PC-3 (cell line): Measurements from ENCODE around the gene DDX42. TPM values are rescaled to one million over a fixed set of nuclear protein-coding genes. Genes with fewer than 3 reads are reported as not detected.
A peak's percentile ranks its signal among the peaks of the same experiment; 100 is the strongest.

Source experiments
- ATAC-seq: fragments of 200-7000 bp; cut with Tn5 transposase; 2 replicates; pipeline ENCODE4 v1.9.1; 2020; ENCODE audit warnings: mild to moderate bottlenecking, moderate library complexity
- BruUV-seq: library from RNA; stranded (reverse); fragments of 400-500 nt; replicated peaks from 2 replicates; lab custom pipeline; 2021; lab: Mats Ljungman, UMichigan
- CTCF ChIA-PET: fragments of 300-600 bp; sonication (Branson Sonifier 250); formaldehyde crosslinking; loops from one replicate; lab custom pipeline; 2022; ENCODE audit warnings: antibody characterized with exemption; lab: Charles Lee
- POLR2A ChIA-PET: fragments of 300-600 bp; sonication (Branson Sonifier 250); formaldehyde crosslinking; loops from one replicate; lab custom pipeline; 2022; ENCODE audit warnings: antibody characterized with exemption; ENCODE audit not compliant: unreplicated experiment; lab: Charles Lee
- DNase-seq: peaks from one replicate; pipeline ENCODE4 v3.0.0-alpha.2; 2015
- H2AFZ ChIP-seq: fragments of 300-600 bp; sonication (generic); 2 replicates; pipeline ENCODE4 v1.6.0; 2016; ENCODE audit warnings: antibody characterized with exemption, low read length
- H3F3A ChIP-seq: fragments of 300-600 bp; sonication (generic); one replicate; pipeline ENCODE4 v1.6.0; 2017; ENCODE audit warnings: antibody characterized with exemption, low read length, control low read depth, mild to moderate bottlenecking; ENCODE audit not compliant: unreplicated experiment
- H3K27ac ChIP-seq: fragments of 300-600 bp; sonication (generic); 2 replicates; pipeline ENCODE4 v1.5.1; 2016; ENCODE audit warnings: mild to moderate bottlenecking, low read length
- H3K27me3 ChIP-seq: fragments of 300-600 bp; sonication (generic); 2 replicates; pipeline ENCODE4 v1.6.1; 2016; ENCODE audit warnings: low read length, mixed read lengths
- H3K36me3 ChIP-seq: fragments of 300-600 bp; sonication (generic); 2 replicates; pipeline ENCODE4 v1.6.1; 2016; ENCODE audit warnings: low read depth, mixed run types, low read length, mixed read lengths
- H3K4me1 ChIP-seq: fragments of 300-600 bp; sonication (generic); 2 replicates; pipeline ENCODE4 v1.5.1; 2016; ENCODE audit warnings: low read length; ENCODE audit not compliant: insufficient read depth
- H3K4me2 ChIP-seq: fragments of 300-600 bp; sonication (generic); 2 replicates; pipeline ENCODE4 v1.6.0; 2016; ENCODE audit warnings: low read length
- H3K4me3 ChIP-seq: fragments of 300-600 bp; sonication (generic); 2 replicates; pipeline ENCODE4 v1.5.1; 2016; ENCODE audit warnings: mild to moderate bottlenecking, low read length, mixed read lengths
- H3K79me2 ChIP-seq: fragments of 300-600 bp; sonication (generic); 2 replicates; pipeline ENCODE4 v1.6.1; 2017; ENCODE audit warnings: low read length, mixed read lengths
- H3K9ac ChIP-seq: fragments of 300-600 bp; sonication (generic); 2 replicates; pipeline ENCODE4 v1.6.0; 2016; ENCODE audit warnings: mild to moderate bottlenecking, low read length
- H3K9me2 ChIP-seq: fragments of 300-600 bp; sonication (generic); replicated peaks from 2 replicates; pipeline ENCODE4 v1.6.1; 2016; ENCODE audit warnings: mixed run types, low read length, mixed read lengths
- H3K9me3 ChIP-seq: fragments of 300-600 bp; sonication (generic); 2 replicates; pipeline ENCODE4 v1.6.1; 2016; ENCODE audit warnings: low read length, mixed read lengths
- H4K20me1 ChIP-seq: fragments of 300-600 bp; sonication (generic); 2 replicates; pipeline ENCODE4 v1.6.1; 2016; ENCODE audit warnings: low read length, mixed read lengths
- EZH2 ChIP-seq: fragments of 300-600 bp; sonication (generic); IDR thresholded peaks from one replicate; pipeline ENCODE4 v1.6.1; 2017; ENCODE audit warnings: antibody characterized with exemption, mild to moderate bottlenecking, low read length; ENCODE audit not compliant: unreplicated experiment
- EZH2phosphoT487 ChIP-seq: fragments of 300-600 bp; sonication (generic); IDR thresholded peaks from 2 replicates; pipeline ENCODE4 v1.6.1; 2018; ENCODE audit warnings: mild to moderate bottlenecking, antibody characterized with exemption, low read length, borderline replicate concordance
- intact Hi-C: fragments of 100-400 bp; cut with micrococcal nuclease; formaldehyde crosslinking; loops from 2 replicates; pipeline ENCODE4 v1.9.0; 2023
- total RNA-seq: library from RNA; depleted of rRNA; stranded (reverse); fragments of >200 nt; gene quantifications from 2 replicates; pipeline ENCODE4 v1.2.3, GENCODE V29; 2014
- TF ChIP-seq, protein P1 (sequence below): fragments of 300-600 bp; sonication (generic); conservative IDR thresholded peaks from 2 replicates; pipeline ENCODE4 v1.5.1; 2017; ENCODE audit warnings: antibody characterized with exemption, low read depth, mild to moderate bottlenecking, low read length

The DDX42 gene
- total RNA-seq, 1 experiment from 2014 or later, result 72.4 TPM

DNA sequence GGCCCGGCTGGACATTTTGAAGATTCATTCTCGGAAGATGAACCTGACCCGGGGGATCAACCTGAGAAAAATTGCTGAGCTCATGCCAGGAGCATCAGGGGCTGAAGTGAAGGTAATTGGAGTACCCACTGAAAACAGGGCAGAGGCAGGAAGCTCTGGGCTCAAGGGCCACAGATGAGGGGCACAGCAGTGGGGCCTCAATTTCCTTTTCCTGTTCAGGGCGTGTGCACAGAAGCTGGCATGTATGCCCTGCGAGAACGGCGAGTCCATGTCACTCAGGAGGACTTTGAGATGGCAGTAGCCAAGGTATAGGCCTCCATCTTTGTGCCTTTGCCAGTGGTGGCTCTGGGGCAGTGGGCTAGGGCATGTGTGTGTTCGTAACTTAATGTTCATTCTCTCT is 57.5 kb downstream of the DDX42 start:
- no peak for ATAC-seq
- H3F3A ChIP-seq, result no peaks in the 10 kb centered on the region
- peaks cover 13% of the 10 kb centered on the region for H3K4me1 ChIP-seq
- H3K27ac ChIP-seq, result no peak overlapping the region
- no peak overlapping the region for H2AFZ ChIP-seq
- H4K20me1 ChIP-seq, result peaks cover 23% of the 10 kb centered on the region
- no TSS peak for BruUV-seq
- H3K27me3 ChIP-seq, result no peaks in the 10 kb centered on the region
- no peak overlapping the region for H3K4me3 ChIP-seq
- H3K9me2 ChIP-seq, result no peaks in the 10 kb centered on the region
- peaks cover 35% of the 10 kb centered on the region for H3K79me2 ChIP-seq
- no peak for DNase-seq
- TF ChIP-seq, protein P1, sequence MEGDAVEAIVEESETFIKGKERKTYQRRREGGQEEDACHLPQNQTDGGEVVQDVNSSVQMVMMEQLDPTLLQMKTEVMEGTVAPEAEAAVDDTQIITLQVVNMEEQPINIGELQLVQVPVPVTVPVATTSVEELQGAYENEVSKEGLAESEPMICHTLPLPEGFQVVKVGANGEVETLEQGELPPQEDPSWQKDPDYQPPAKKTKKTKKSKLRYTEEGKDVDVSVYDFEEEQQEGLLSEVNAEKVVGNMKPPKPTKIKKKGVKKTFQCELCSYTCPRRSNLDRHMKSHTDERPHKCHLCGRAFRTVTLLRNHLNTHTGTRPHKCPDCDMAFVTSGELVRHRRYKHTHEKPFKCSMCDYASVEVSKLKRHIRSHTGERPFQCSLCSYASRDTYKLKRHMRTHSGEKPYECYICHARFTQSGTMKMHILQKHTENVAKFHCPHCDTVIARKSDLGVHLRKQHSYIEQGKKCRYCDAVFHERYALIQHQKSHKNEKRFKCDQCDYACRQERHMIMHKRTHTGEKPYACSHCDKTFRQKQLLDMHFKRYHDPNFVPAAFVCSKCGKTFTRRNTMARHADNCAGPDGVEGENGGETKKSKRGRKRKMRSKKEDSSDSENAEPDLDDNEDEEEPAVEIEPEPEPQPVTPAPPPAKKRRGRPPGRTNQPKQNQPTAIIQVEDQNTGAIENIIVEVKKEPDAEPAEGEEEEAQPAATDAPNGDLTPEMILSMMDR, result no peak
- TF ChIP-seq EZH2 (no peak), EZH2phosphoT487 (no peak)
- POLR2A ChIA-PET, result interaction anchor here (0.7 kb wide), 1 partner anchor 34 kb away, joined by 5 read pairs; no protein-coding TSS in a partner anchor
- intact Hi-C loops, result no loop called here
- H3K9me3 ChIP-seq, result no peaks in the 10 kb centered on the region
- H3K9ac ChIP-seq, result no peak overlapping the region
- CTCF ChIA-PET, result no interaction called here
- peaks cover 73% of the 10 kb centered on the region for H3K36me3 ChIP-seq
- no peak overlapping the region for H3K4me2 ChIP-seq

DNA sequence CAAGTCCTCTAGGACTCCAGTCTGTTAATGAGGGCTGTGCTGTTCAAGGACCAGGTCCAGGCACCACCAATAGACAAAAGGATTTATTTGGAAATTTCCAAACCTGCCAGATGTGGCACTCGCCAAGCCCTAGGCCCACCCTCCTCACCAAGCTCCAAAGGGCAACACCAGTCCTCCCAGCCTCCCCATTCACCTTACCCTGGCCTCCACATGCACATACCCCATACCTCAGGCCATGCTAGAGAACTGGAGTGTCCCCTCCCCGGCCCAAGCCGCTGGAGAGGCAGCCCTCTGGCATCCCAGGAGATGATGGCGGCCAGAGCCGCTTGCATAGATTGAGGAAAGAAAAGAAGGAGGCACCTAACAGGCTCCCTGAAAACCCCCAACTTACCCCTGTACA is 58.0 kb downstream of the DDX42 start:
- Histone ChIP-seq H3K4me2 (no peak overlapping the region), H3K27me3 (no peaks in the 10 kb centered on the region), H3K4me1 (peaks cover 13% of the 10 kb centered on the region), H3K27ac (no peak overlapping the region), H3K36me3 (peaks cover 78% of the 10 kb centered on the region), H2AFZ (no peak overlapping the region), H3K4me3 (no peak overlapping the region), H3K9ac (no peak overlapping the region), H4K20me1 (peaks cover 23% of the 10 kb centered on the region), H3K9me3 (no peaks in the 10 kb centered on the region), H3K79me2 (peaks cover 37% of the 10 kb centered on the region), H3F3A (no peaks in the 10 kb centered on the region), H3K9me2 (no peaks in the 10 kb centered on the region)
- CTCF ChIA-PET, result no interaction called here
- no peak for ATAC-seq
- POLR2A ChIA-PET, result interaction anchor here (0.7 kb wide), 1 partner anchor 34 kb away, joined by 5 read pairs; no protein-coding TSS in a partner anchor
- BruUV-seq, result no TSS peak
- no peak for DNase-seq
- intact Hi-C loops, result no loop called here
- no peak for TF ChIP-seq EZH2
- TF ChIP-seq, protein P1, result no peak
- TF ChIP-seq EZH2phosphoT487, result no peak

DNA sequence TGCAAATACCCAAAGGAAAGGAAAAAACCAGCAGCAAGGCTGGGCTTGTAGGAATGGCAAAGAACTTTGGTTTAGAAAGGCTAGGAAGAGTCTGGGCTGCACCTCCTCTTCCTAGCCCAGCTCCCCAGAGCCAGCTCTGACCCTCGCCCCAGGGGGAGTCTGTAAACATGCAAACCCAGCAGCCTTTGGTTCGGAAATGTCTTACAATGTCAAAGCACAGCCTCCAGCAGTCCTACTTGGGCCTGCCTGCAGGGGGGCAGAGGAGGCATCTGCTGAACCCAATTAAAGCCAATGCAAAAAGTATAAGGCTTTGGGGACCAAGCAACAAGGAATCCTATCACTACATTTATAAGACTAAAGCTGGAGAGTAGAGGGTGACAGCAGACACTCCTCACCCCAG is 58.5 kb downstream of the DDX42 start:
- Histone ChIP-seq H3K9me3 (no peaks in the 10 kb centered on the region), H3K4me3 (no peak overlapping the region), H3K79me2 (peaks cover 40% of the 10 kb centered on the region), H3K4me1 (peaks cover 13% of the 10 kb centered on the region), H4K20me1 (peaks cover 23% of the 10 kb centered on the region), H3K9me2 (no peaks in the 10 kb centered on the region), H3K4me2 (no peak overlapping the region), H3K27me3 (no peaks in the 10 kb centered on the region), H3F3A (no peaks in the 10 kb centered on the region), H3K27ac (no peak overlapping the region), H3K9ac (no peak overlapping the region), H3K36me3 (peaks cover 81% of the 10 kb centered on the region), H2AFZ (no peak overlapping the region)
- TF ChIP-seq, protein P1, result no peak
- no peak for TF ChIP-seq EZH2phosphoT487
- TF ChIP-seq EZH2, result no peak
- intact Hi-C loops, result no loop called here
- no peak for ATAC-seq
- POLR2A ChIA-PET, result no interaction called here
- no peak for DNase-seq
- TSS peak; percentile 15 for BruUV-seq
- CTCF ChIA-PET, result no interaction called here
